Fibroblast of lung (primary cell): Measurements from ENCODE around the gene MAML2. TPM values are rescaled to one million over a fixed set of nuclear protein-coding genes. Genes with fewer than 3 reads are reported as not detected.

Experiments
- DNase-seq, 2 donors: peaks; one replicate each; pipeline versions ENCODE4 v3.0.0 to v3.0.0-alpha.2; 2010; ENCODE audit warnings: low read depth in 2 of 2
- H2AFZ ChIP-seq: 2 replicates; pipeline ENCODE4 v1.5.1; 2012; ENCODE audit warnings: low read length, control low read depth, inconsistent platforms
- H3K27ac ChIP-seq: 2 replicates; pipeline ENCODE4 v1.5.1; 2011; ENCODE audit warnings: low read length, control low read depth; ENCODE audit not compliant: insufficient read depth
- H3K27me3 ChIP-seq: 2 replicates; pipeline ENCODE4 v1.5.1; 2011; ENCODE audit warnings: mild to moderate bottlenecking, low read length; ENCODE audit not compliant: control insufficient read depth, insufficient read depth
- H3K36me3 ChIP-seq: 2 replicates; pipeline ENCODE4 v1.5.1; 2011; ENCODE audit warnings: low read length; ENCODE audit not compliant: control insufficient read depth, insufficient read depth
- H3K4me1 ChIP-seq: 2 replicates; pipeline ENCODE4 v1.5.1; 2011; ENCODE audit warnings: low read length; ENCODE audit not compliant: control insufficient read depth, insufficient read depth; ENCODE audit errors: extremely low read depth
- H3K4me2 ChIP-seq: 2 replicates; pipeline ENCODE4 v1.5.1; 2011; ENCODE audit warnings: low read length, control low read depth; ENCODE audit not compliant: insufficient read depth; ENCODE audit errors: extremely low read depth
- H3K4me3 ChIP-seq, 4 experiments: fragments of 200-600 bp in 1 of 4; sonication (generic) in 1 of 4; replicated peaks in 1 of 4; 2 replicates each; pipeline ENCODE4 v1.5.1; 2011 to 2016; ENCODE audit warnings: low read length in 4 of 4, low read depth in 3 of 4, mild to moderate bottlenecking in 3 of 4, control low read depth in 2 of 4, inconsistent platforms in 1 of 4, mixed read lengths in 1 of 4; ENCODE audit not compliant: insufficient read depth in 1 of 4; ENCODE audit errors: control extremely low read depth in 1 of 4
- H3K79me2 ChIP-seq: 2 replicates; pipeline ENCODE4 v1.5.1; 2012; ENCODE audit warnings: mild to moderate bottlenecking, low read length, inconsistent platforms; ENCODE audit not compliant: control insufficient read depth, insufficient read depth
- H3K9ac ChIP-seq: 2 replicates; pipeline ENCODE4 v1.5.1; 2011; ENCODE audit warnings: mild to moderate bottlenecking, low read length, control low read depth; ENCODE audit not compliant: insufficient read depth
- H3K9me3 ChIP-seq: 2 replicates; pipeline ENCODE4 v1.5.1; 2012; ENCODE audit warnings: low read depth, low read length; ENCODE audit not compliant: control insufficient read depth, insufficient read depth
- H4K20me1 ChIP-seq: 2 replicates; pipeline ENCODE4 v1.5.1; 2011; ENCODE audit warnings: low read length; ENCODE audit not compliant: control insufficient read depth, insufficient read depth; ENCODE audit errors: extremely low read depth
- EZH2 ChIP-seq: IDR thresholded peaks from 2 replicates; pipeline ENCODE4 v1.5.1; 2012; ENCODE audit warnings: low read length, control low read depth, mild to moderate bottlenecking; ENCODE audit errors: missing control alignments
- polyA plus RNA-seq, 2 donors: library from polyadenylated mRNA; depleted of rRNA in 1 of 2; stranded (reverse) in 1 of 2; unstranded in 1 of 2; fragments of >200 nt; gene quantifications; 2 replicates each; pipeline ENCODE4 v1.2.1, GENCODE V29; 2011 to 2012; ENCODE audit warnings: missing spikeins in 1 of 2
- total RNA-seq: library from RNA; depleted of rRNA; stranded (reverse); fragments of >200 nt; gene quantifications from 2 replicates; pipeline ENCODE4 v1.2.1, GENCODE V29; 2014
- TF ChIP-seq, protein P1 (sequence below), 2 donors: IDR thresholded peaks in 1 of 2; conservative IDR thresholded peaks in 1 of 2; 1 replicate in 1 of 2; 2 replicates in 1 of 2; pipeline ENCODE4 v1.5.1; 2011 to 2012; ENCODE audit warnings: low read length in 2 of 2, control low read depth in 1 of 2, inconsistent platforms in 1 of 2, low read depth in 1 of 2, mild to moderate bottlenecking in 1 of 2

MAML2 gene
- total and polyA plus RNA-seq, 2 donors (not counting 1 experiment from before 2014, with no cell fraction given), result 13.0 to 19.0 TPM

DNA sequence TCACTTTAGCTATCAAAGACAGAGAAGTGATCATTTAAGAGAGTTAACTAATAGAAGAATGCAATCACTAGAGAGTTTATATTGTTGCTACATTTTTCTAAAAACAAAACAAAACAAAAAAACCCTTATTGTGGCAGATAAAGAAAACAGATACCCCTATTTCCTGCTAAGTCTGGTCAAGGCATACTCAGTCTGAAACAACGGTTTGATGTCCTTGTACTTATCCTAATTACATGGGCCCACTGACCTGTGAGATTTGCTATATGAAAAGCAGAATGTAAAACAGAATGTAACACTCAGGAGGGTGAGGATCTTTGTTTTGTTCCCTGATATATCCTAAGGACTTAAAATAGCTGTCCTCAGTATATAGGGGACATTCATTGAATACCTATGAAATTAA is 24.6 kb downstream of the MAML2 start:
- Histone ChIP-seq H3K27me3 (no peaks in the 10 kb centered on the region), H4K20me1 (no peaks in the 10 kb centered on the region), H3K4me1 (peaks cover 27% of the 10 kb centered on the region), H3K79me2 (peaks cover 71% of the 10 kb centered on the region), H3K4me2 (no peak overlapping the region), H3K9ac (no peak overlapping the region), H3K9me3 (no peaks in the 10 kb centered on the region), H3K4me3 (no peak overlapping the region), H2AFZ (no peak overlapping the region), H3K27ac (no peak overlapping the region), H3K36me3 (no peaks in the 10 kb centered on the region)
- no peak for DNase-seq
- TF ChIP-seq, protein P1, sequence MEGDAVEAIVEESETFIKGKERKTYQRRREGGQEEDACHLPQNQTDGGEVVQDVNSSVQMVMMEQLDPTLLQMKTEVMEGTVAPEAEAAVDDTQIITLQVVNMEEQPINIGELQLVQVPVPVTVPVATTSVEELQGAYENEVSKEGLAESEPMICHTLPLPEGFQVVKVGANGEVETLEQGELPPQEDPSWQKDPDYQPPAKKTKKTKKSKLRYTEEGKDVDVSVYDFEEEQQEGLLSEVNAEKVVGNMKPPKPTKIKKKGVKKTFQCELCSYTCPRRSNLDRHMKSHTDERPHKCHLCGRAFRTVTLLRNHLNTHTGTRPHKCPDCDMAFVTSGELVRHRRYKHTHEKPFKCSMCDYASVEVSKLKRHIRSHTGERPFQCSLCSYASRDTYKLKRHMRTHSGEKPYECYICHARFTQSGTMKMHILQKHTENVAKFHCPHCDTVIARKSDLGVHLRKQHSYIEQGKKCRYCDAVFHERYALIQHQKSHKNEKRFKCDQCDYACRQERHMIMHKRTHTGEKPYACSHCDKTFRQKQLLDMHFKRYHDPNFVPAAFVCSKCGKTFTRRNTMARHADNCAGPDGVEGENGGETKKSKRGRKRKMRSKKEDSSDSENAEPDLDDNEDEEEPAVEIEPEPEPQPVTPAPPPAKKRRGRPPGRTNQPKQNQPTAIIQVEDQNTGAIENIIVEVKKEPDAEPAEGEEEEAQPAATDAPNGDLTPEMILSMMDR (conservative IDR thresholded peaks at IDR 0.05 in 1 of 2, IDR thresholded peaks at IDR 0.05 in 1 of 2; ENCODE audit: low read depth in 1 of 2, low read length in 2 of 2), result no peak
- no peak for TF ChIP-seq EZH2

DNA sequence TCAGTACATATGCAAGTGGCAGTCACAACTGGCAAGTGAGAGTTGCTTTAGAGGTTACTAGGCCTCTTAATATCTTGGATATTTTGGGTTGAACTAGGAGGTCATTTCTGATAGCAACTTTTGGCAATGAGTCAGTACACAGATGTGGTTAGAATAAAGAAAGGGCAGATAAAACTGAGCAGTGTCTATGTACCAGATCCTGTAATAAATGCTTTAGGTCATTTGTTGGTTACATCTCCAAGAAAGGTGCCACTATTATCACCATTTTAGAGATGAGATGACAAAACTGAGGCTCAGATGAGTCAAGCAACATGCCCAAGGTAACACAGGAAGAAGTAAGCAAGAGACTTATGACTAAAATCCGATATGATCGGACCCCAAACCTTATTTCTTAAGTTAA is 25.0 kb downstream of the MAML2 start:
- no peak for DNase-seq
- Histone ChIP-seq H3K4me3 (no peak overlapping the region), H3K9ac (no peak overlapping the region), H3K27ac (no peak overlapping the region), H2AFZ (no peak overlapping the region), H4K20me1 (no peaks in the 10 kb centered on the region), H3K79me2 (peaks cover 72% of the 10 kb centered on the region), H3K4me2 (no peak overlapping the region), H3K27me3 (no peaks in the 10 kb centered on the region), H3K36me3 (no peaks in the 10 kb centered on the region), H3K4me1 (peaks cover 29% of the 10 kb centered on the region), H3K9me3 (no peaks in the 10 kb centered on the region)
- TF ChIP-seq EZH2, result no peak
- TF ChIP-seq, protein P1 (conservative IDR thresholded peaks at IDR 0.05 in 1 of 2, IDR thresholded peaks at IDR 0.05 in 1 of 2; ENCODE audit: low read depth in 1 of 2, low read length in 2 of 2), result no peak

DNA sequence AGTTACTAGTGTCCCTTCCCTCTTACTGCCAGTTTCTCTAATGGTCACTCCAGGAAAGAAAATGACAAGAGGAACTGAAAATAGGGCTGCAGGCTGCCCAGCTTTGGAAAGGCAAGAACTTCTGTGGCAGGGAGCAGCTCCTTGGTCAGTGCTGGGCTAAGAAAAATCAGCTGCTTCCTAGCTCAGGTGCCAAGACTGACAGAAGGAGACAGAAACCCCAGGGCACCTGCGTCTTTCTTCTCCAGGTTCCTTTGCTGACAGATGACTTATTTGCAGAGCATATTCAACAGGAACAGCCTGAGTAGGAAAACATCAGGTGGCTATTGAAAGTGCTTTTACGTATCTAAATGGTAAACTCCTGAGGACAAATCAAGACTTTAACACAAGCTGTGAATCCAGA is 25.4 kb downstream of the MAML2 start:
- Histone ChIP-seq H3K27ac (no peak overlapping the region), H3K4me1 (peaks cover 29% of the 10 kb centered on the region), H3K4me2 (no peak overlapping the region)

More for the DNA sequence above, 25.4 kb downstream of the MAML2 start:
- no peak for DNase-seq
- H3K27me3 ChIP-seq, result no peaks in the 10 kb centered on the region
- no peaks in the 10 kb centered on the region for H4K20me1 ChIP-seq
- no peaks in the 10 kb centered on the region for H3K9me3 ChIP-seq
- TF ChIP-seq, protein P1 (conservative IDR thresholded peaks at IDR 0.05 in 1 of 2, IDR thresholded peaks at IDR 0.05 in 1 of 2; ENCODE audit: low read depth in 1 of 2, low read length in 2 of 2), result no peak
- no peak for TF ChIP-seq EZH2
- H3K36me3 ChIP-seq, result no peaks in the 10 kb centered on the region
- peaks cover 72% of the 10 kb centered on the region for H3K79me2 ChIP-seq
- no peak overlapping the region for H3K9ac ChIP-seq
- H3K4me3 ChIP-seq, result no peak overlapping the region
- no peak overlapping the region for H2AFZ ChIP-seq
